ENCODE results near the gene UBE2L3.

DNA sequence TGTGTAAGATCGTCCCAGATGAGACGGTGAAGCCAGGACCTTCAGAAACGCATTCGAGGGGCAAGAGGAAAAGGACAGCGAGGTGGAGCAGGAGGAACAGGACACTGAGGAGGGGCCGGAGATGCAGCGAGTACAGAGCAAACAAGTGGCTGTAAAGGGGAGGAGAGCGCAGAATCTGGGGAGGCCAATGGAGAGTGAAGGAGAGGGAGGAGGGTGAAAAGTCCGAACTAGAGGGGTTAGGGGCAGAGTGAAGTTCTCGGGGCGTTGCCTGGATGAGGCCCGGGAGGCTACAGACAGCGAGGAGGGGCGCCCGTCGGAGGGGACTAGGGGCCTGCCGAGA lies 89.5 kb downstream of the UBE2L3 start:
- TF ChIP-seq, protein P1, sequence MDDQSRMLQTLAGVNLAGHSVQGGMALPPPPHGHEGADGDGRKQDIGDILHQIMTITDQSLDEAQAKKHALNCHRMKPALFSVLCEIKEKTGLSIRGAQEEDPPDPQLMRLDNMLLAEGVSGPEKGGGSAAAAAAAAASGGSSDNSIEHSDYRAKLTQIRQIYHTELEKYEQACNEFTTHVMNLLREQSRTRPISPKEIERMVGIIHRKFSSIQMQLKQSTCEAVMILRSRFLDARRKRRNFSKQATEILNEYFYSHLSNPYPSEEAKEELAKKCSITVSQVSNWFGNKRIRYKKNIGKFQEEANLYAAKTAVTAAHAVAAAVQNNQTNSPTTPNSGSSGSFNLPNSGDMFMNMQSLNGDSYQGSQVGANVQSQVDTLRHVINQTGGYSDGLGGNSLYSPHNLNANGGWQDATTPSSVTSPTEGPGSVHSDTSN (IDR thresholded peaks at IDR 0.05), result no peak
- TF ChIP-seq, protein P2, sequence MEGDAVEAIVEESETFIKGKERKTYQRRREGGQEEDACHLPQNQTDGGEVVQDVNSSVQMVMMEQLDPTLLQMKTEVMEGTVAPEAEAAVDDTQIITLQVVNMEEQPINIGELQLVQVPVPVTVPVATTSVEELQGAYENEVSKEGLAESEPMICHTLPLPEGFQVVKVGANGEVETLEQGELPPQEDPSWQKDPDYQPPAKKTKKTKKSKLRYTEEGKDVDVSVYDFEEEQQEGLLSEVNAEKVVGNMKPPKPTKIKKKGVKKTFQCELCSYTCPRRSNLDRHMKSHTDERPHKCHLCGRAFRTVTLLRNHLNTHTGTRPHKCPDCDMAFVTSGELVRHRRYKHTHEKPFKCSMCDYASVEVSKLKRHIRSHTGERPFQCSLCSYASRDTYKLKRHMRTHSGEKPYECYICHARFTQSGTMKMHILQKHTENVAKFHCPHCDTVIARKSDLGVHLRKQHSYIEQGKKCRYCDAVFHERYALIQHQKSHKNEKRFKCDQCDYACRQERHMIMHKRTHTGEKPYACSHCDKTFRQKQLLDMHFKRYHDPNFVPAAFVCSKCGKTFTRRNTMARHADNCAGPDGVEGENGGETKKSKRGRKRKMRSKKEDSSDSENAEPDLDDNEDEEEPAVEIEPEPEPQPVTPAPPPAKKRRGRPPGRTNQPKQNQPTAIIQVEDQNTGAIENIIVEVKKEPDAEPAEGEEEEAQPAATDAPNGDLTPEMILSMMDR (IDR thresholded peaks at IDR 0.05), result no peak
- TF ChIP-seq, protein P3, sequence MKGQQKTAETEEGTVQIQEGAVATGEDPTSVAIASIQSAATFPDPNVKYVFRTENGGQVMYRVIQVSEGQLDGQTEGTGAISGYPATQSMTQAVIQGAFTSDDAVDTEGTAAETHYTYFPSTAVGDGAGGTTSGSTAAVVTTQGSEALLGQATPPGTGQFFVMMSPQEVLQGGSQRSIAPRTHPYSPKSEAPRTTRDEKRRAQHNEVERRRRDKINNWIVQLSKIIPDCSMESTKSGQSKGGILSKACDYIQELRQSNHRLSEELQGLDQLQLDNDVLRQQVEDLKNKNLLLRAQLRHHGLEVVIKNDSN (IDR thresholded peaks at IDR 0.05; ENCODE audit: borderline replicate concordance, low read depth), result no peak
- no peak for TF ChIP-seq RFX5 (IDR thresholded peaks at IDR 0.05; ENCODE audit: low read length)
- TF ChIP-seq, protein P4, sequence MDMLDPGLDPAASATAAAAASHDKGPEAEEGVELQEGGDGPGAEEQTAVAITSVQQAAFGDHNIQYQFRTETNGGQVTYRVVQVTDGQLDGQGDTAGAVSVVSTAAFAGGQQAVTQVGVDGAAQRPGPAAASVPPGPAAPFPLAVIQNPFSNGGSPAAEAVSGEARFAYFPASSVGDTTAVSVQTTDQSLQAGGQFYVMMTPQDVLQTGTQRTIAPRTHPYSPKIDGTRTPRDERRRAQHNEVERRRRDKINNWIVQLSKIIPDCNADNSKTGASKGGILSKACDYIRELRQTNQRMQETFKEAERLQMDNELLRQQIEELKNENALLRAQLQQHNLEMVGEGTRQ (IDR thresholded peaks at IDR 0.05; ENCODE audit: borderline replicate concordance, low read depth, low read length), result no peak
